Measurements from ENCODE around the gene CD200R1L. TPM values are rescaled to one million over a fixed set of nuclear protein-coding genes. Genes with fewer than 3 reads are reported as not detected.

CD200R1L gene
- total RNA-seq, 1 experiment from 2014 or later = not detected

DNA sequence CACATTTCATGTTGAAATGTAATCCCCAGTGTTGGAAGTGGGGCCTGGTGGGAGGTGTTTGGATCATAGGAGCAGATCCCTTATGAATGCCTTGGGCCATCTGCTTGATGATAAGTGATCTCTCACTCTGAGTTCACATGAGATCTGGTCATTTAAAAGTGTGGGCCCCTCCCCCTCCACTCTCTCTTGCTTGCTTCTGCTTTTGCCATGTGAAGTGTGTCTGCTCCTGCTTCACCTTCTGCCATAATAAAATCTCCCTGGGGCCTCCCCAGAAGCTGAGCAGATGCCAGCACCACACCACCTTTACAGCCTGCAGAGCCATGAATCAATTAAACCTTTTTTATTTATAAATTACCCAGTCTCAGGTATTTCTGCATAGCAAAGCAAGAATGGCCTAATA lies 14.2 kb upstream of the CD200R1L start:
- Histone ChIP-seq H3K4me1 (ENCODE audit: insufficient read depth, low read length) (no peaks in the 10 kb centered on the region), H4K5ac (ENCODE audit: insufficient read length, low read depth, low read length) (no peak overlapping the region), H2AK5ac (ENCODE audit: insufficient read length, low read length) (no peak overlapping the region), H2BK15ac (ENCODE audit: low read depth, low read length) (no peak overlapping the region), H3K79me1 (ENCODE audit: insufficient read depth, low read depth, low read length, poor library complexity, severe bottlenecking) (no peaks in the 10 kb centered on the region), H3K79me2 (ENCODE audit: insufficient read depth, low read length) (no peaks in the 10 kb centered on the region), H3K9ac (ENCODE audit: extremely low read depth, insufficient read length, low read length) (no peak overlapping the region), H4K20me1 (ENCODE audit: control insufficient read depth, insufficient read depth, insufficient read length) (no peaks in the 10 kb centered on the region), H3K56ac (ENCODE audit: insufficient read length, low read depth, low read length) (no peak overlapping the region), H3T11ph (ENCODE audit: low read length) (no peak overlapping the region), H3K9me3 (ENCODE audit: control insufficient read depth, low read depth, low read length) (no peaks in the 10 kb centered on the region), H3K4ac (ENCODE audit: low read depth, low read length) (no peak overlapping the region), H3K27ac (ENCODE audit: insufficient read length, low read depth, low read length) (no peak overlapping the region), H3K14ac (ENCODE audit: insufficient read depth, low read length) (no peak overlapping the region), H2BK20ac (ENCODE audit: low read depth, low read length, poor library complexity, severe bottlenecking) (no peak overlapping the region), H3K4me2 (ENCODE audit: insufficient read depth, insufficient read length, low read length) (no peak overlapping the region), H3K23ac (ENCODE audit: insufficient read length, low read depth, low read length) (no peak overlapping the region), H3K23me2 (ENCODE audit: insufficient read length, low read depth, low read length, poor library complexity, severe bottlenecking) (no peaks in the 10 kb centered on the region), H2BK120ac (ENCODE audit: low read depth, low read length, poor library complexity, severe bottlenecking) (no peak overlapping the region), H4K8ac (replicated peaks; ENCODE audit: insufficient read length, low read depth, low read length) (no peak overlapping the region), H3K18ac (ENCODE audit: insufficient read length, low read depth, low read length) (no peak overlapping the region), H2BK12ac (ENCODE audit: insufficient read length, low read depth, low read length) (no peak overlapping the region), H3K27me3 (ENCODE audit: insufficient read depth, low read length) (no peaks in the 10 kb centered on the region), H4K91ac (ENCODE audit: insufficient read length, low read depth, low read length) (no peak overlapping the region), H2AFZ (ENCODE audit: low read length) (no peak overlapping the region), H2BK5ac (ENCODE audit: insufficient read length, low read length) (no peak overlapping the region)
- peaks cover 5 to 22% (median 17%) of the 10 kb centered on the region in 3 experiments; a peak in 6 of 7 replicates for H3K36me3 Mint-ChIP-seq (ENCODE audit: insufficient read depth in 1 of 3, low read depth in 3 of 3)
- peaks cover 25 to 26% of the 10 kb centered on the region in 2 experiments for H3K9me3 Mint-ChIP-seq
- H3K27ac Mint-ChIP-seq = no peak overlapping the region
- TF ChIP-seq, protein P1, sequence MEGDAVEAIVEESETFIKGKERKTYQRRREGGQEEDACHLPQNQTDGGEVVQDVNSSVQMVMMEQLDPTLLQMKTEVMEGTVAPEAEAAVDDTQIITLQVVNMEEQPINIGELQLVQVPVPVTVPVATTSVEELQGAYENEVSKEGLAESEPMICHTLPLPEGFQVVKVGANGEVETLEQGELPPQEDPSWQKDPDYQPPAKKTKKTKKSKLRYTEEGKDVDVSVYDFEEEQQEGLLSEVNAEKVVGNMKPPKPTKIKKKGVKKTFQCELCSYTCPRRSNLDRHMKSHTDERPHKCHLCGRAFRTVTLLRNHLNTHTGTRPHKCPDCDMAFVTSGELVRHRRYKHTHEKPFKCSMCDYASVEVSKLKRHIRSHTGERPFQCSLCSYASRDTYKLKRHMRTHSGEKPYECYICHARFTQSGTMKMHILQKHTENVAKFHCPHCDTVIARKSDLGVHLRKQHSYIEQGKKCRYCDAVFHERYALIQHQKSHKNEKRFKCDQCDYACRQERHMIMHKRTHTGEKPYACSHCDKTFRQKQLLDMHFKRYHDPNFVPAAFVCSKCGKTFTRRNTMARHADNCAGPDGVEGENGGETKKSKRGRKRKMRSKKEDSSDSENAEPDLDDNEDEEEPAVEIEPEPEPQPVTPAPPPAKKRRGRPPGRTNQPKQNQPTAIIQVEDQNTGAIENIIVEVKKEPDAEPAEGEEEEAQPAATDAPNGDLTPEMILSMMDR (conservative IDR thresholded peaks at IDR 0.05) = no peak
- no peak for DNase-seq
- H3K4me3 Mint-ChIP-seq = no peak overlapping the region
- no peaks in the 10 kb centered on the region for H3K27me3 Mint-ChIP-seq (ENCODE audit: low read depth)
- H3K4me1 Mint-ChIP-seq = peaks cover 0 to 6% of the 10 kb centered on the region in 2 experiments; a peak in 3 of 4 replicates
